Measurements from ENCODE around the gene FNTB.

GRCh38 chr14:65106316-65106715, 119.6 kb downstream of the FNTB start:
- TF ChIP-seq POLR2A (IDR thresholded peaks at IDR 0.05) (no peak), CTCF (IDR thresholded peaks at IDR 0.05) (no peak)

Measured in lower leg skin (tissue), 3 donors.